Activated CD8-positive, alpha-beta memory T cell treated with anti-CD3 and anti-CD28 coated beads for 24 hours (primary cell): ENCODE results near the gene SRPK2.

Experiments used
- DNase-seq: peaks from one replicate; pipeline ENCODE4 v3.0.0-alpha.2; 2020

SRPK2 gene

GRCh38 chr7:105067691-105068090 is 321.0 kb downstream of the SRPK2 start:
- DNase-seq, result no peak
